GM23248 (cell line): ENCODE results near the gene SEC14L5.

Experiments used
- EZH2 ChIP-seq: fragments of 200-600 bp; sonication (generic); IDR thresholded peaks from 2 replicates; pipeline ENCODE4 v1.6.1; 2018; ENCODE audit warnings: antibody characterized with exemption, mild to moderate bottlenecking; ENCODE audit not compliant: insufficient read depth, poor library complexity, severe bottlenecking
- EZH2phosphoT487 ChIP-seq: fragments of 200-600 bp; sonication (generic); IDR thresholded peaks from 2 replicates; pipeline ENCODE4 v1.6.1; 2018; ENCODE audit warnings: antibody characterized with exemption, moderate library complexity, mild to moderate bottlenecking, low read depth; ENCODE audit not compliant: insufficient read depth

DNA sequence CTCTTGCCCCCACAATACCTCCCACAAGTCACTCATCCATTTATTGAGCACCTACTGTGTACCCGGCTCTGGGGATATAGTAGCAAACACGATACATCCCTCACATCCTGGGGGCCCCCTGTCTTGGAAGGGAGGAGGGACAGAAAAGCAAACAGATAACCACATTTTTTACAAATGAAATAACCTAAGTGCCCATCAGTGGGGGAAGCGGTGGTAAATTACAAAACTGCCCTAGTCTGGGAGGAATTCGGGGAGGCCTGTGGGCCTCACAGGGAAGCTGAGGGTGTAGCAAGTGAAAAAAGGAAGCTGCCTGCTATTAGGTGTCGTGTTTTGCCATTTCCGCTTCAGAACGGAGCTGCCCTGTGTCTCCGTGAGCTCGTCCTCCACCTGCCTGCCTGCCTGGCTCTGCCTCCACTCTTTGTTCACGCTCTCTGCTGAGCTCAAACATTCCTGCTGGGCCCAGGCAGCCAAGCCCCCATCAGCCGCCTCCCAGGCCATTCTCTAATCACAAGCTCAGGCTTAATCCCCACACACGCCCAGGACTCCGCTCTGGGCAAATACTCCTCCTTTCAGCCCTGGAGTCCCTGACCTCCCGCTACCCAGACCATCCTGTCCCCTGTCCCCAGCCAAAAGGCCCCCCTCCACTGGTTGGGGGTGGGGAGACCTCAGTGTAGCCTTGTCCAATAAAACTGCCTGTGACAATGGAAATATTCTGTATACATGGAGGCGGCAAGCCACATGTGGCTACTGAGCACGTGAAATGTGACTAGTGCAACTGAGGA lies 10.2 kb upstream of the SEC14L5 start:
- no peak for TF ChIP-seq EZH2
- TF ChIP-seq EZH2phosphoT487, result no peak
